ENCODE measurements around the gene MSTN.

DNA sequence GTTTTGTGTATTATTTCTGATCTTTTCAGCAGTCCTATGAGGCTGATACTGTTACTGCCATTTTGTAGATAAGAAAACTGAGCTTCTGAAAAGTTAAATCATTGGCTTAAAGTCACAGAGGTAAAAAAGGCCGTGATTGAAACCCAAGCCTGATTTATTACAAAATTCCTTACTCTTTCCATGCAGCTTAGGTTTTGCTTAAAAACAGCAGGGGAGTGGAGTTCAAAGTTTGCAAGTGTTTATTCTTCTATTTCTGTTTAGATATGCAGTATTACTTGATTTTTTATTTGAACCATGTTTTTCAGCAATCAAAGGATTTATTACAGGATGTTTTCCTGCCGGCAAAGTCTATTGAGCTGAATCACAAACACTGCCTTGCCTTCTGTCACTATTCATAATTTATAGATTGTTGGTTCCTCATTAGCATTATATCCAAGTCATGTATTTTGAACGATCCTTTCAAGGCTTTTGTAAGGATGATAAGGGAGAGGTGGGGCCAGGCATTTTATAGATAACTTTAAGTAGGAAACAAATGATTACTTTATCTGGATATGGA, 31.9 kb upstream of the MSTN start:
- no peak for TF ChIP-seq GATA3 (IDR thresholded peaks at IDR 0.05; ENCODE audit: low read depth, low read length)
- no peak for TF ChIP-seq GATA2 (IDR thresholded peaks at IDR 0.05; ENCODE audit: low read depth, low read length)
